ENCODE results near the gene NPAS3.

The NPAS3 gene

DNA sequence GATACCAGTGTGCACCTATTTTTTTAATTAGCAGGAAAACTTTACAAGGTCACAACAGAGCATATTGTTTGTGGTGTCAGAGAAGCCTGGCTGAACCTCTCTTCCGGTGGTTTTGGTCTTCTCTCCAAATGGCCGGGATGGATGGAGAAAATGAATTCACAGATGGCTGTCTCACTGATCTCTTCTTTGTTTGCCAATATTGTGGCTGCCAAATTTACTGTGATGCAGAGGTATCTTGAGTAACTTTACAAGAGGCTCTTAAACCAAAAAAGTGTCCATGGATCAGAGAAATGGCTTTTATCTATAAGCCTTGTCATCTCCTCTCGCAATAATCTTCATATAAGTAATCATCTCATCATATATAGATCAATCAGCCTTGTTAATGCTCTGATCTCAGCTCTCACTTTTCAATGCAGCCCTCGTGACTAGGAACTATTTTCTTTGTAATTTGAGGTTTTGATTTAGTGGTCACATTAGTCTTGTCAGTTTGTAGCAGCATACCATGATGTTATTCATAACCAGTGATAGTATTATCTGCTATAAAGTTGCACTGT is 704.1 kb downstream of the NPAS3 start:
- DNase-seq (ENCODE audit: low spot score): no peak

DNA sequence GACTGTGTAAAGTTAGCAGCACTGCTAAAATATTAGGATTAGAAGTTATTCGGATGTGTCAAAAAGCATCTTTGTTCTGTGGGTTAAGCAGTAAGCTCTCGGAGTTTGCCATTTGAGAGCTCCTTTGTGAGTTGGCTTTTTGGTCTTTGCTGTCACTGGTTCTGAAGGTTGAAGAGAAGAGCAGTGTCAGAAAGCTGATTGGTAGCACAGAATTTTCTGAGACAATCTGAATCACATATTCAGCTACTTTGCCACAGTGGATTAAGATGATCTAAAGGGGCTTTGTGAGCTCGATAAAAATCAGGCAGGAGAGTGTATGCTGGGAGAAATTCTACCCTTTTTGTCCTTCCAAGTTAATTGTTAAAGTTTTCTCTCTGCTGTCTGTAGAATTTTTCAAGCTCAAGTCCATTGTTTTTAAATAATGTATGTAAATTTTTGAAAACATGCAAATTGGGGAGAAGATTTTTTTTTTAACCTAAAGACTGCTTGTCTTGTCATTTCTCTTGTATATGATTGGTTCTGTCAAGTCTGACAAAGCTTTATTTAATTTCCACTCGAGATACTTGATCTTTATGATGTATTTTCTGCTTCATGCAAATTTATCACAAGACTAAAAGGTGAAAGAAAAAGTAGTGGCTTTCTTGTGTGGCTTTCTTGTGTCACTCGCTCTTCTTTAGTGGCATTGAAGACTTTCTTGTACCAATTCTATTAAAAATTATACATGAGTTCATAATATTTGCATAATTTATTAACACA is 704.9 kb downstream of the NPAS3 start:
- no peak for DNase-seq (ENCODE audit: low spot score)

DNA sequence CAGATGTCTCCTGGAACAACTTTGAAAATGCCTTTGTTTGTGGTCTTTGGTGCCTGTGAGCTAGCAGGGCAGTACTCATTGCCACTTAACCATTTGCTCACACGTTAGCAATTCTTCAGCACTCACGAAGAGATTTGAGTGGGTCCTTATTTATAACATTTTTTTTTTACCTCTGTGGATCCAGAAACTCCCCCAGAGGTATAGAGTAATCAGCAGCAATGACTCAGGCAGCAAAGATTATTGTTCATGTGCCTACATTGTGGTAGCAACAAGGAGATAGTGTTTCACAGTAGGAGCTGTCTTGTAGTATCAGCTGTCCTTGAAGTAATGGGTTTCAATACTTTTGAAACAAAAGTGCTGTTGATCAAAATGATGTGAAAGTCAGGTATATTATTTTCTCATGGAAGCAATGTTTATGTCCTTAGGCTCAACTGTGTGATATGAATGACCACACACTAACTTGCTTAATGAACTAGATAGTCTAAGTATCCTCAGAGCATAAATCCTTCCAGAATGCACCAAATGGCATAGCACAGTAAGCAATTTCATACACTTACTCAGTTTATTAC is 708.1 kb downstream of the NPAS3 start:
- DNase-seq (ENCODE audit: low spot score): peak; percentile 20

DNA sequence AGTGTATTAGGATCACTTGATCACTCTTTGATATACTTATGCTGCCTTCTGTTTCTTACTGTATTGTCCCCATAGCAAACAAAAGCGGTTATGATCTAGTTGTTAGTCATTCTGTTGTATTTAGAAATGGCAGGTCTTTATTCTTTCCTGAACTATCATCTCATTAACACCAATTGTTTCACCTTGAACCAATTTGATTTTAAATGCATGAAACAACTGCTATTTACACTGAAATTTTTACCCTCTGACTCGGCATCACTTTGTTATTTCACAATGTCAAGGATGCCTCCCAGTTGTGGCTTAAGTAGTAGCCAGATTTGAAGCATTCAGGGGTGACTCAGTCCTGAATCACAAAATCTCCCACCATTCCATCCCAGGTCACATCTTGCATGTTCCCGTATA is 708.7 kb downstream of the NPAS3 start:
- peak; percentile 93 for DNase-seq (ENCODE audit: low spot score)

DNA sequence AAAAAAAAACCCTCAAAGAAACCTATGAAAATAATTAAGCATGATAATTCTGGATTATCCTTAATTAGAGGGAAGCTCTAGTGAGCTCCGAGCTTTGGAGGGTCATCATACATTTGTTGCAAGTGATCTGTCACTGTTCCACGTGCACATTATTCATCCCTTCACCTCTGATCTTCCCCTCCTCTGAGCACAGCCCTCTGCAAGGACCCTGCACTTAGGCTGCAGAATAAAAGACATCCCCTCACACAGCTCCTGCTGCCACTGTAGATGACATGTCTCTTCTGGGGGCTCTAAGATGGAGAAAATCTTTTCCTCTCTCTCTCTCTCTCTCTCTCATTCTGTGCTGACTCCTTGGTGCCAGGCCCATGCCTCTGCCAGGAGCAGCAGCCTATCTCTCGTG is 711.8 kb downstream of the NPAS3 start:
- DNase-seq (ENCODE audit: low spot score): no peak

DNA sequence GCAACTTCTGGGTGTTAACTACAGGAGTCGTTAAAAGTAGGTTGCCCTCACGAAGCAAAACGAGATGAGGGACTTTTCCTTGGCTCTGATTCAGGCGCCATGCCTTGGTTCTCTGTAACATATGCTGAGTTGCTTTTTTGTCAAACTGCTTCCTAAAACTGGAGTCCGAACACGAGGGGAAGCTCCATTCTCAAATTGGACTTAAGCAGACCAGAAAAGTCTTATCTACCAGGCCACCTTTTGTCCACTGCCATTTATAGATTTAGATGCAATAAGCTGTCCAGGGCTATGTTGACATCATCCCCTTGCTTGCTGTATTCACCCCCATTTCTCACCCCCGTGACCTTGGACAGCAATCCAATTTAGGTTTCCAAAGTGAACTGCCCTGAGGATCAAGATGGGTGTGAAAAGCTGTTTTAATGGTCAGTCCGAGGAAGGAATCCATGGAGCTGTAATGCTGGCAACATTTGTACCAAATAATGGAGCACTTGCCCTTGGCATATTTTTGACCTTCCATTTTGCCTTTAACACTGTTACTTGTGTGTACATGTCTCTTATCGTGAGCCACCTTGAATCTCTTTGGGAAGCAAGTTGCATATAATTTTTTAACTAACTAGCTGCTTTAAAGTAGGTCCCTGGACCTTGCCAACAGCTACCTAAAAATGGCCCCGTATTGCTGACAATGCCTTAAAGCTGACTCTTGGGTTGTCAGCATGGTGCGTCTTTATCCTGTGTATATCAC is 714.1 kb downstream of the NPAS3 start:
- DNase-seq (ENCODE audit: low spot score): no peak

DNA sequence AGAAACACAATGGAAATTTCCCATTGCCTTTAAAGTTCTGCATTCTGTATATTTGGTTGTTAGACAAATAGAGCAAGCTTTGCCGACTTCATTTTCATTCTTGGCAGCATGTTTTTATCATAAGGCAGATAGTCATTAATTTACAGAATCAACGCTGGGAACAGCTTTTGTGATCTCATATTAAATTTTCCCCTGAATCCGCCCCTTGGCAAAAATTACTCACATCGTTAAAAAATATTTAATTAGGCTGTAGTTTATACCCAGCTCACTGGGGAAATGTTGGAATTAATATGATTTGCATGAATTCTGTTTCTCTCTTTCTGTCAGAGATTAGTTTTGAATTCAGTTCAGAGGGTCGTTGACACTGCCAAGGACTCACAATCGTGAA is 714.6 kb downstream of the NPAS3 start:
- no peak for DNase-seq (ENCODE audit: low spot score)

DNA sequence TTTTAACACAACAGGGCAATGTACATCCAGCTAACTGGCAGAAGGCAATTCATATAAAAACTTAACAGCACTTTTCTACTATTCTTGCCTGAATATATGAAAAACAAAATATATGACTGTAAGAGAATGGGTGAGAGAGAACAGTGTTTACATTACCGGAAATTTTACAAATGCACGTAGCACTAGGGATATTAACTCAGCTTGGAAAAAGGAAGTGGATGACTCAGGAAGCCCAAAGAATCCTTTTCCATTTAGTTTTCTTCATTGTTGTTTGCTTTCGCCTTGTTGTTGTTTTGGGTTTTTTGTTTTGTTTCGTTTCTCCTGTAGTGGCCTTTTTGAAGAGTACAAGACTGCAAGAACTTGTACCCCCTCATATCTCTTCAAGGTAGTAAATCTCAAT is 716.7 kb downstream of the NPAS3 start:
- DNase-seq (ENCODE audit: low spot score): peak; percentile 43

DNA sequence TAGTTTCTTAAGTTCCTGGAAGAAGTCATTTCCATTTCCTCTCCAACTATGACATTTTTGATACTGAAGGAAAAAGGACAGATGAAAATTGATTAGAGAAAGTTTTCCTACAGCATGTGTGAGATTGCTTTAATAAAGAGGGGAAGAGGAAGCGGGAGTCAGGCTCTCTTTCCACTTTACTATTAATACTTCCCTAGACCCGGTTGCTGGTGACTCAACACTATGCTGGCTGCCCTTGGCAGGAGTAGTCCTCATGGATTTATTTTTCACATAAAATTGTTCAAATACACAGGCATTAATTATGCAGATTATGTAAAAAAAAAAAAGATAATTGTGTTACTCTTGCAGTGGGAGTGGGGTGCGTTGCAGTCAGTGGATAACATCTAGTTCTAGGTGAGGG is 718.8 kb downstream of the NPAS3 start:
- peak; percentile 59 for DNase-seq (ENCODE audit: low spot score)

DNA sequence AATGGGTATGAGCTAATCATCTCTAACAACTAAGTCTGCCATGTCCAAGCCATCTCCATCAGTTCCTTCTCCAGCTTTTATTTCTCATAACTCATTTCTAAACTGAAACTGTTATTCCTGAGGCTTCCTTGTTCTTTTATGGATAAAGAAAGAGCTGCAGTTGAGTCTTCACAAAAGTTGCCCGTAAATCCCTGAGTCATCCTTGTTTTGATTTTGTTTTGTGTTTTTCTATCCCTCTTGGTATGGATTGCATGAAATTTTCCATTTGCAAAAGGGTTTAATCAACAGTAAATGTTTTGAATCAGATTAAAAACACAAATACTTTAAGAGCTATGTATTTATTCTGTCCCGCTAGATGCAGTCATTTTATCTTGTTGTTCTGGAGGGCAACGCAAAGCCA is 721.6 kb downstream of the NPAS3 start:
- no peak for DNase-seq (ENCODE audit: low spot score)

DNA sequence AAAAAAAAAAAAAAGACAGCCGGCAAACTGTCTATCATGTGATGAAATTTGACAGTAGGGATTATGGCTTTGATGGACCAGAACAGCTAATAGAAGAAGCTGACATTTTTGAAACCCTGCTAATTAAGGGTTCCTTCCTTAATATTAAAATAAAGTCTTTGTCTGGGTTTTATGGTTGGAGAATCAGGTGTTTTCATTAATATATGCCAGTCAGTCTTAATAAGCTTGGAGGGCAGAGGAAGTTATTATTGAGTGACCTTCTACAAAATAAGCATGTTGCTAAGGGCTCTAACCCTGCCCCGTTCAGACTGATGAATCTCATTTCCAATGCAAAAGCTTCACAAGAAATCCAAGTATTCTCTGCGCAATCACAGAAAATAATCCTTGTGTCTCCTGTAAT is 722.4 kb downstream of the NPAS3 start:
- DNase-seq (ENCODE audit: low spot score): no peak

DNA sequence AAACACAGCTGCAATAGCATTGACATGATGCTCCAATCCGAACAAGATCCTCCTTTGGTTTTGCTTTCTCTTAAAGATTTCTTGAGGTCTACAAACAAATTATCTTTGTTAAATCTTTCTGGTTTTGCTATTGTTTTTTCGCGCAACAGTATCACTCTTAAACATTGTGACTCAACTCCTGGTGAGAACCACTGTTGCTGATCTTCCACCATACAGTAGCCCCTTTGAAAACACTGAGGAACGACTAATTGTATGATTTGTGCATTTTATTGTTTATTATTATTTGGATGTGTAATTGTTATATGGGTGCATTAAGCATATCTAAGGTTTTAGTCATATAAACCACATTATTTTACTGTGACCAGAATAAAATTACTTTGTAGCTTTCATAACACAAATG is 729.4 kb downstream of the NPAS3 start:
- no peak for DNase-seq (ENCODE audit: low spot score)

DNA sequence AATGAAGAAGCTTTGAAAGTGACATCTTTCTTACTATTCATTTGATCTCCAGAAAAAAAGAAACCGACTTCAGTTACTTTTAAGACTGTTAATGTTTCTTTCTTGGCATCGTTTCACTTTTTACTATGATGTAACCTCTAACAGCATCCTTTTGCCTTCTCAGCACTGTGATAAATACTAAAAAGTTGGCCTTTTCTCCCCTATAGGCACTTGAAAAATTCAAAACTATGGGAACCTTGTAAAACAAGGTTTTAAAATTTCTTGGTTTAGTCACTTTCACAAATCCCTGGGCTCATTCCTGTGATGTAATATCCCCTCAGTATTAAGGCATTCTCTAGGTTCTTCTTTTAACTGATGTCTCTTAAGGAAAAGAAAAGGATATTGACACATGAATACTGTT is 730.4 kb downstream of the NPAS3 start:
- DNase-seq (ENCODE audit: low spot score): no peak

DNA sequence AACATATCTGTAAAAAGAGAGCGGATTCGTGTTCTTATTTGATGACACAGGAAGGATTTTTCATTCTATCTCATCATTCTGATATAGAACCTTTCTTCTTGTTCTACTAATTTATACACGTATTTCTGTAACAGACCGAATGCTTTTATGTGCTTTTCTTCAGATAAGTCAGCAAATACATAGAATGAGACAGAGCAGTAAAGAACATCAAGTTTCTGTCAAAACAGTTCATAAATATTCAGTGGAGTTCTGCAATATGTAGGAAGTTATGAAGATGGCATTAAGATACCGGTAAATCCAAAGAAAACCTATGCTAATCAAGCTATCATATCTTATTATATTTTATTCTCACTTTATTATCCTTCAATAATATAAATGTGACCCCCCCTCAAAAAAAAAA is 731.6 kb downstream of the NPAS3 start:
- no peak for DNase-seq (ENCODE audit: low spot score)

DNA sequence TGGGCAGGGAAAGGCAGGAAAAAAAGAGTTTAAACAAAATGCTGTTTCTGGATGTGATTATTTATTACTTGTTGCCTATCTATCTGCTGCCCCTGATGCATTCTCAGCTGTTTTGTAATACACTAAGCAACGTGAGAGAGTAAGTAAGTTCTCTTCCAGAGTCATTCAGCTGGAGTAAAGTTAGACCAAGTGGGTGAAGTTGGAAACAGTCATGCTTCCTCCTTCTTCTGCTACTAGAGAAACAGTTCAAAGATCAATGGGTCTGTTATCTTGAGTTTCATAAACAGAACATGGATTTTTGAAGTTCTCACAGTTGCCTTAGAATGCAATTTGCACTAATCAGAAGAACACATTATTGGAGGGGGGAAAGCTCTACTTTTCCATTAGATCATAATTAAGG is 732.9 kb downstream of the NPAS3 start:
- DNase-seq (ENCODE audit: low spot score): no peak

DNA sequence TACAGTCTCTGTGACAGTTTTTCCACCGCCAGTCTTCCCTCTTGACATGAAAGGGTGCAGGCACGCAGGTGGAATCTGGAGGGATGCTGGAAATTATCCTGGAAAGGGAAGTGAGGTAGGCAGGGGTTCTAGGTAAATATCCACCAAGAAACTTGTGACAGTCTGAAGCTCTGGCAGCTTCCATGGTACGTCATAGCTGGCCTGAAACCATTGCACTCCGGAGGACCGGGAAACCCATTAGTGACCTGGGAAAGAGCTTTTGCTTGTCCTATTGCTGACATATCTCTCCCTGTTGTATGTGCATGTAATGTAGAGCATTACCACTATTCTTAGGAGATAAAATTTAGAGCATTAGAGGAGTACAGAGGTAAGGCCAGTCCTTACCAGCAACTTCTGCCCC is 736.2 kb downstream of the NPAS3 start:
- no peak for DNase-seq (ENCODE audit: low spot score)

DNA sequence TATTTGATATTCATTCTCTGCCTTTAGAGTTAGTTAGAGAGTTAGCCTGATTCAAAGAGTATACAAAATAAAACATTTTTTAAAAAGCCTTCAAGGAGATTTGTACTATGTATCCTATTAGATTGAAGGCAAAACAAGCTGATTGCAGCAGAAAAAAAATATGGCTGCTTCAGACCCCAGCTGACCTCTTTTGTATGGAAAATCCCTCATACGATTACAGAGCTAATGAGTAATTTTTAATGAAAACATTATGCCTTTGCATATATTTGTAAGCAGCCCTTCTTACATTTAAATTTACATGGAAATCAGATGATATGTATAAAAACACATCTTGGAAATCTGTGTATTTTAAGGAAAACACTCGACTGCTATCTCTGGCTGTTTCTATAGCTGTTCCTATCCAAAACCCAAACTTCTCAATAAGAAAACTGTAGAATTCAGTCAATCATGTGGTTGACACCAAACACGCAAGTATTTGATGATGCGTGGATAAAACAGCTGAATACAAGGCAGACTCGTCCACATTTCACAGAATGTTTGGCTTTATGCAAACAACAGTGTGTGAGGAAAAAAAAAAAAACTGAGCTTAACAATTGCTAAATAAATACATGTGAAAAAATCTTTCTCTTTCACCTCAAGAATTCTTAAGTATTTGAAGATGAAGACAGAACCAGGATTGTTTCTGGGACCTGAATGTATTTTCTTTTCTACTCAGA is 736.9 kb downstream of the NPAS3 start:
- DNase-seq (ENCODE audit: low spot score): no peak

DNA sequence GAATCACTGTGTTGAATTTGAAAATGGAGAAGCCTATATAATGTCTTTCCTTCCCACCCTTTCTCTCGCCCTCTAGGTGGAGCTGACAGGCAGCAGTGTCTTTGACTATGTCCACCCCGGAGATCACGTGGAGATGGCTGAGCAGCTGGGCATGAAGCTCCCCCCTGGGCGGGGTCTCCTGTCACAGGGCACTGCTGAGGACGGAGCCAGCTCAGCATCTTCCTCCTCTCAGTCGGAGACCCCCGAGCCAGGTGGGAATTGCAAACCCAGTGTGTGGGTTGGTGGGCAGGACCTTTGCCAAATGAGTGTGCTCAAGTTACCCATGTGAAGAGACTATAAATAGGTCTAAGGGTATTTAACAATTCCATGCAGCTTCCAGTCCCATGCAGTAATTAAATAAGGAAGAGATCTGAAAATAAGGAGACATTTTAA is 737.5 kb downstream of the NPAS3 start:
- DNase-seq (ENCODE audit: low spot score): peak; percentile 36

DNA sequence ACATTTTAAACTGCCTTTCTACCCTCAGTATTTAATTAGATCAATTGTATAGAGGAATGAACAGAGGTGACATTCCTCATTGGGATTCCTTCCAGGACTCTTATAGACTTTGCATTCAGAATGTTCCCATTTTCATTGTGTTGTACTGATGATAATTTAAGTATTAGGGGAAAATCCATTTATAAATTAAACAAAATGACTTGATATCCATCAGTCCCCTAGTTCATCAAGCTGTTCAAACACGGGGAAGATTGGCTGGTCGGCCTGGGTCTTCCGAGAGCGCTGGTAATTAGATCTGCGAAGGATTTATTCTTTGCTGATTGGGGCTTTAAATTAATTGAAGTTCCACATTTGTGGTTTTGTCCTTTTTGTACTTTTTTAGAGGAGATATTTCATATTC is 738.2 kb downstream of the NPAS3 start:
- no peak for DNase-seq (ENCODE audit: low spot score)

DNA sequence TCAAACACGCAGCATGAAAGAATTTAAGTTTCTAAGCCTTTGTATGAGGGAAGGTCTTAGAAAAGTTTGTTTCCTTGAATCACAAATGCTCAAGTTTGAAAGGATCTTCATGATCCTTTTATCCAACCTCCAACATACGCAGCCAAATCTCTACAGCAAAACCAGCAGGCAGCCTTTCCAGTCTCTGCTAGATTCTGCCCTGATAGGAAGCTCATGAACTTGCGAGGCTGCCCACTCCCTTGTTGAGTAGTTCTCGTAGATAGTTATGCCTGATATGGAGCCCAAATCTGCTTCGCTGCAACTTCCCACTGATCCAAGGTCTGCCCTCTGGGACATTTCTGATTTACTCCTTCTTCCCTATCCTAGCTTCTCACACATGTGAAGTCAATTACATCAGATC is 739.3 kb downstream of the NPAS3 start:
- no peak for DNase-seq (ENCODE audit: low spot score)

DNA sequence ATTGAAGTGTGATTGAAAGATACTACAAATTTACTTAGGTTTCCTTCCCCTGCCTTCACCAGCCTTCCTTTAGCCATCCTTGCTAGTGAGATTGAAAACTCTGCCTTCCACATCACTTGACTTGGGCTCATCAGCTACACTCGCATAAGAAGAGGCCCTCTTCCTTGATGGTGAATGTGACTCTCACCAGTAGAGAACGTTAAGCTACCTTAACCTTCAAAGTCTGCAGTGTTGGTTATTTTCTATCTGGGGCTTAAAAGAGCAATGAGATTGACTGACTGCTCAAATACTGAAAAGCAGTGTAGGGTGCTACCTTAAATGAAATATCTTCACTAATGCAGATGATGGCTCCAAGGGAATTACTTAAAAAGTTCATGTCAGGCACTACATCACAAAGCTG is 740.3 kb downstream of the NPAS3 start:
- DNase-seq (ENCODE audit: low spot score): no peak

DNA sequence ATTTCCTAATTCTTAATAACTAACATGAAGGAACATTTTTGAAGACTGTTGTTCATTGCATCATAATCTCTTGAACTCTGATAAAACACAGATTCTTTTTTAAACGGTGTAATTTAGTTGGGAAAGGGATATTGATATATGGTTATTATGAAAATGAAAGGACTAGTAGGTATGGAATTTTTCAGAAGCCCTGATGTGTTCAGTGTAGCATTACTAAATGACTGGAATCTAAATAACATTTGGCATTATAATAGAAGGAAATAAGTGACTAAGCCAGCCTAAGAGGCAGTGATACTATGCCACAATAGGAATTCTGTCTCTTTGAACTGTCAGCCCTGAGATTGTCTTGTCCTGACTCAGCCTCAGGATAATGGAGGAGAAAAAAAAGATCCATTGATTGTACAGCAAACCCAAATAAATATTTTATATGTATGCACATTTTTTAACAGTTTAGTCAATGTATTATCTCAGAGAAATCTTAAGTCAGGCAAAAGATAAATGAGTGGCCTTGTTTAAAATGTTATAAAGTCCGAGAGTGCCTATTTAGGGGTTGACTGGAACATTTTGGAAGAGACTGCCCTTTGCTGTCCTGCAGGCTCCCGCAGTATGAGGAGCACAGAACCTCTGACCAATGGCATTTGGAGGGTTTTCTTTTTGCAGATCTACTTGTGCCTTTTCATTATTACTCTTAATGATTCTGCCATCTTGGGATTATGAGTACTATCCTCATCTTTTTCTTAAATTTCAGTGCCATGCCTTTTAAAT is 741.0 kb downstream of the NPAS3 start:
- peak; percentile 91 for DNase-seq (ENCODE audit: low spot score)
